HEK293T (cell line): ENCODE measurements around the gene NTPCR.
A peak's percentile ranks its signal among the peaks of the same experiment; 100 is the strongest.

Experiments used
- ARNT ChIP-seq: fragments of 450-650 bp; IDR thresholded peaks from 2 replicates; pipeline ENCODE4 v1.6.1; 2017; ENCODE audit warnings: mild to moderate bottlenecking
- BHLHE40 ChIP-seq: fragments of 450-650 bp; IDR thresholded peaks from 2 replicates; pipeline ENCODE4 v1.6.1; 2016; ENCODE audit warnings: mild to moderate bottlenecking, moderate library complexity, borderline replicate concordance
- CTBP1 ChIP-seq: fragments of 450-650 bp; IDR thresholded peaks from 2 replicates; pipeline ENCODE4 v1.6.1; 2016; ENCODE audit warnings: borderline replicate concordance
- ELF4 ChIP-seq: fragments of 450-650 bp; IDR thresholded peaks from 2 replicates; pipeline ENCODE4 v1.6.1; 2017; ENCODE audit warnings: antibody characterized with exemption
- FOXA1 ChIP-seq: fragments of 450-650 bp; IDR thresholded peaks from 2 replicates; pipeline ENCODE4 v1.6.1; 2016; ENCODE audit warnings: mild to moderate bottlenecking
- FOXK2 ChIP-seq: fragments of 450-650 bp; IDR thresholded peaks from 2 replicates; pipeline ENCODE4 v1.6.1; 2016; ENCODE audit warnings: mild to moderate bottlenecking
- FOXM1 ChIP-seq: fragments of 450-650 bp; IDR thresholded peaks from 2 replicates; pipeline ENCODE4 v1.6.1; 2017; ENCODE audit warnings: mild to moderate bottlenecking, borderline replicate concordance
- HDGF ChIP-seq: fragments of 450-650 bp; IDR thresholded peaks from 2 replicates; pipeline ENCODE4 v1.6.1; 2017; ENCODE audit warnings: antibody characterized with exemption, borderline replicate concordance
- LEF1 ChIP-seq: fragments of 450-650 bp; IDR thresholded peaks from 2 replicates; pipeline ENCODE4 v1.6.1; 2017; ENCODE audit warnings: mild to moderate bottlenecking, borderline replicate concordance
- NFRKB ChIP-seq: fragments of 450-650 bp; IDR thresholded peaks from 2 replicates; pipeline ENCODE4 v1.6.1; 2016; ENCODE audit warnings: mild to moderate bottlenecking, moderate library complexity
- PKNOX1 ChIP-seq: fragments of 450-650 bp; IDR thresholded peaks from 2 replicates; pipeline ENCODE4 v1.6.1; 2016
- SP1 ChIP-seq: fragments of 450-650 bp; IDR thresholded peaks from 2 replicates; pipeline ENCODE4 v1.6.1; 2017
- SUZ12 ChIP-seq: fragments of 450-650 bp; IDR thresholded peaks from 2 replicates; pipeline ENCODE4 v1.6.1; 2016; ENCODE audit warnings: mild to moderate bottlenecking
- TARDBP ChIP-seq: fragments of 450-650 bp; IDR thresholded peaks from 2 replicates; pipeline ENCODE4 v1.6.1; 2016

DNA sequence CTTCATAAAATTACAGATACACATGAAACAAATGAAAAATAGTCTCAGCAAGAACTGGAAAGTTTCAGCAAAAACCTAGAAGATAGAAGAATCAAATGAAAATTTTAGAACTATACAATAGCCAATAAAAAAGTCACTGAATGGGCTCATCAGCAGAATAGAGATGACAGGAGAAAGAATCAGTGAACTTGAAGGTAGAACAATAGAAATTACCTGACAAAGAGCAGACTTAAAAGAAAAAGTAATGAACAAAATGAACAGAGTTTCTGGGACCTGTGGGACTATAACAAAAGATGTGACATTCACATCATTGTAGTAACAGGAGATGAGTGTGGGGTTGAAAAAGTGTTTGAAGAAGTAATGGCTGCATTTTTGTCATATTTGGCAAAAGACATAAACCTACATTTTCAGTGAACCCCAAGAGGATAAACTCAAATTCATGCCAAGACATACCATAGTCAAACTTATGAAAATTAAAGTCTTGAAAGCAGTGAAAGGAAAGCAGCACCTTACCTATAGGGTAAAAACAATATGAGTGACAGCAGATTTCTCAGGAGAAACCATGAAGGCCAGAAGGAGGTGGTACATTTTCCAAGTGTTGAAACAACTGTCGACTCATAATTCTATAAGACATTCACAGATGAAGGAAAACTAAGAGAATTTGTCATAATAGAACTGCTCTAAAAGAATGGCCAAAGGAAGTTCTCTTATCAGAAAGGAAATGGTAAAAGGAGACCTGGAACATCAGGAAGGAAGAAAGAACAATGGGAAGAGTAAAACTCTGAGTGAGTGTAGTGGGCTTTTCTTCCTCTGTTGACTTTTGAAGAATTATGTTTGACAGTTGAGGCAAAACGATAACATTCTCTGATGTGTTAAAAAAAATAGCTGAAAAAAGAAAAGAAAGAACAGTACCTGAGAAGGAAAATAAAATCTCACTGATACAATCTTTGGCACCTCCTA lies 23.5 kb downstream of the NTPCR start:
- TF ChIP-seq HDGF (no peak), LEF1 (no peak), ARNT (no peak), CTBP1 (no peak), TARDBP (no peak), SP1 (no peak), SUZ12 (no peak), FOXM1 (no peak), NFRKB (no peak), BHLHE40 (no peak), ELF4 (no peak), FOXA1 (no peak), FOXK2 (no peak), PKNOX1 (peak; percentile 36; the same call in 1 of the 2 replicates)
